Measurements from ENCODE around the gene DMBX1.

The DMBX1 gene

GRCh38 chr1:46483589-46483988 lies 6.0 kb upstream of the DMBX1 start:
- no peak for DNase-seq (ENCODE audit: low spot score)
- no peak for FAIRE-seq

DNA sequence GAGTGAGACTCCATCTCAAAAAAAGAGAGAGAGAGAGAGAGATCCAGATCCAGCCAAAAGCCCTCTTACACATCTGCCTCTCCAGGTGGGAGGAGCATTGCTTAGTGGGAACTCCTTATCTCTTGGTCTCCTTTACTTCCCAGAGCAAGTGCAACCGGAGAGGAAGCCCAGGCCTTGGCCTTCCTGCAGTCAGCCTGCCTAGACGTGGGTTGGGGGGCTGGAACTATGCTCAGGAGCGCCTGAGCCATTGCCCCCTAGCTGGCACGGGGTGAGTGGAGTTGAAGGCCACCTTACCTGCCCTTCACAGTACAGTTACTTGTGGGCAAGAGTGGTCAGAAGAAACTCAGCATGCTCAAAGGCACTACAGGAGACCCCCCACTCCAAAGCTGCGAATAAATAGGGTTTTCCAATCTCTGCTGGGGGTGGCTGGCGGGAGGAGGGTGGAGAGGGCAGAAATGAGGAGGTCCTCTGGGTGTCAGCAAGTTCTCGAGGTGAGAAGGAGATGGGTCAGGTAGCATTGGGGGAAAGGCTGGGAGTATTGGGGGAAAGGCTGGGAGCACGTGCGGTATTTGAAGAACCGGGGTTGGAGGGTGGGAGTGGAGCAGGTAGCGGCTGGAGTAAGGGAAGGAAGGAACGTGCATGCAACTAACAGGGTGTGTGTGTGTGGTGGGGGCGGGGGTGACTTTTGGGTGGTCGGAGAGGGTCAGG lies 4.7 kb upstream of the DMBX1 start:
- no peak for DNase-seq (ENCODE audit: low spot score)
- no peak for FAIRE-seq

DNA sequence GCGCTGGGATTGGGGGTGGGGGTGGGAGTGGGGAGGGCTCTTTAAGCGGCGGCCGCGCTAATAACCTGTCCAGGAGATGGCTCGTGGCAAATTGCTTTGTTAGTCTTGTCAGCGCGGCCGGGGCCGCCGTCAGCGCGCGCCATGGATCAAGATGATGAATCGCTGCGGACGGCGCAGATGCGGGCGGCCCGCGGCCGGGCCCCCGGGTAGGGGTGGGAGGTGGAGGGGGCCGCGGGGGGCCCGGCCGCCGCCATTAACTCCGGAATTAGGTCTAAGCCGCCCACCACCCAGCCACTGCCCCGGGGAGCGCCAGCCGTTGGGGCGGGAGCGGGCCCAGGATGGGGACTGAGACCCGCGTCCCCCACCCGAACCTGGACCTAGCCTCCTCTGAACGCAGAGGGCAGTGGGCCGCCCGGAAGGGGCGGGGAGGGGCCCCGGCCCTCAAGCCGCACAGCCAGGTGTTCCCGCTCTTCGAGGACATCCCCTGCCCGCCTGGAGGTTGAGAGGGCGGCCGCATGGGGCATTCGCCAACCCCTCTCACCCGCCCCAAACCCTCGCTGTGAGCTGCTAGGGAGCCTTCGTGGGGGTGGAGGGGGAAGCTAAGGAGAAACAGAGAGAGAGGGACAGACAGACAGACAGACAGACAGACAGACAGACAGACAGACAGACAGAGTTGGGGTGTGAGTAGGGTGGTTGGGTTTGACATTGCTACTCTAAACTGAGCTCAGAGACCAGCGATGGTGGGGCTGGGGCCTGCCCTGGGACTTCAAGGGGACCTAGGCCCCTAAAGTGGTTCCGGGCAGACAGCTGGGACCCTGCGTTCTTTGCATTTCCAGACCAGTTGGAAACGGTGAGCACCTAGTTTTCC lies 3.8 kb upstream of the DMBX1 start:
- DNase-seq (ENCODE audit: low spot score) (no peak), FAIRE-seq (no peak)

DNA sequence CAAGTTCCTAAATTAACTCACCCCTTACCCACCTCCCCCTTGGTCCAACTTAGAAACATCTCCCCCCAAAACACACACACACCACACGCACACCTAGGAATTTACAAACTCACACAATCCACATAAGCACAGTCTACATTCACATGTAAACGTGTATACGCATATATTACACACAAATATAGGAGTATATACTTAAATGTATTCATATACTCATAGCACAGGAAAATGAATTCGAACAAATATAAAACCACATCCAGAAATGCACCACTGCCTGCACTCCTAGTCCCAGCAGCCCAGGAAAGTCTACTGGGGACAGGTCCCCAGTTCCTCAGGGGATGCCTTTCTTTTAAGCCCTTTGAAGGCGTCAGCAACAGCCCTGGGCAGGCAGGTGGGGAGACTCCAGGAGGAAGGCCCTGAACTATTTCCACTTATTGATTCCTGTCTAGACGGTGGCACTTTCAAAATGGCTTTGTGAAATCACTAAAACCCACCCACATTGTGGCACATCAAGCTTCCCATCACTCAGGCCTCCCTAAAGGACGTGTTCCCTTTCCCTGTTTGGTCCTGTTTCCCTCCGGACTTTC lies 3.1 kb upstream of the DMBX1 start:
- DNase-seq (ENCODE audit: low spot score): no peak
- FAIRE-seq: no peak

DNA sequence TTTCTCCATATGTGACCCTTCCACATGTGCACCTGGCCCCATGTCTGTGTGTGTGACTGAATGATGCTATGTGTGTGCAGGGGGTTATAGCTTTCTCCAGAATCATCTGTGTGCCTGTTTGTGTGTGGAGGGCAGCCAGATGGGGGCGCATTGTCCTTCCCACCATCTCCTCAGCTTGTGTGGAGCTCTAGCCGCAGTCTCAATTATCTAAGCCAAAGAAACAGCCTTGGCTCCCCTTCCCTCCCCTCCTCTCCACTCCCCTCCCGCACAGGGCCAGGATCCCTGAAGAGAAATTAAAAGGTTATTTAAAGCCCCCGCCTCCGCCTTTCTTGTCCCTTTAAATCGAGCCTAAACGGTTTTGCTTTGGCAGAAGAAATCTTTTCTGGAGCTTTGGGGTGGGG lies 1.8 kb upstream of the DMBX1 start:
- no peak for FAIRE-seq
- DNase-seq (ENCODE audit: low spot score): no peak

DNA sequence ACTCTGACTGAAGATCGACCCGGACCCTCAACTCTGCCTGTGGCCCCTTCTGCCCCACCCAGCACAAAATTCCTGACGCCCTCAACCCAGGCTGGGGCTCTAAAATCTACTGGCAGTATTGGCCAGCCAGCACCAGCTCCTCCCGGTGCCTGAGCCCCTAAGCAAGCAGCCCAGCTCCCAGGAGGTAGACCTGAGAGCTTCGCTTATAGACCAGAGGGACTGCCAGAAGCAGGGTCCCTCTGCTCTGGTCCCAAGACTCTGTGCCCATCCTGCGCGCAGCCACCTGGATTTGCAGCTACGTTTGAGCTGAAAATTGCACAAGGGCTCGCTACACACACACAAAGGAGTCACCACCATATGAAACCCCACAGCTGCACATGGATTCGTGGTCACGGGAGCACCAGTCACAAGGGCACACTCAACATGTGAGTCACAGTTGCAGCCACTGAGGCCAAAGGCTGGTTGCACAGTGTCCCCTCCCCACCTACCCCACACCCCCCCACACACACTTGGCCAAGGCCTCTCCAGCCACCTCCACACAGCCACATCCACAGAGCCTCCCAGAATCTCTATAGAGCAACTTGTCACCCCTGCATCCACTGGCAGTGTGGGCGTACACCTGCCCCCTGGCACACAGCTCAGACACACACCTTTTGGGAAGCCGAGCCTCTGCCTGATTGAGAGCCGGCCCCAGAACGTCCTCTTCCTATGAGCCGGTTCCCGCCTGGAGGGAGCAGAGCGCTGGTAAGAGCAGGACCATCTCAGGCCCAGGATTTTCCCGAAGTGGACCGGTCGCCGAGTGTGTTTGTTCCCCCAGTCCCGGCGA lies 1.1 kb upstream of the DMBX1 start:
- no peak for FAIRE-seq
- peak; percentile 33 for DNase-seq (ENCODE audit: low spot score)

- FAIRE-seq (no peak), DNase-seq (ENCODE audit: low spot score) (no peak)
Observed at GRCh38 chr1:46489169-46489637, 433 bp upstream of the DMBX1 start.

GRCh38 chr1:46490406-46490655 lies 695 bp downstream of the DMBX1 start:
- FAIRE-seq (no peak), DNase-seq (ENCODE audit: low spot score) (no peak)

DNA sequence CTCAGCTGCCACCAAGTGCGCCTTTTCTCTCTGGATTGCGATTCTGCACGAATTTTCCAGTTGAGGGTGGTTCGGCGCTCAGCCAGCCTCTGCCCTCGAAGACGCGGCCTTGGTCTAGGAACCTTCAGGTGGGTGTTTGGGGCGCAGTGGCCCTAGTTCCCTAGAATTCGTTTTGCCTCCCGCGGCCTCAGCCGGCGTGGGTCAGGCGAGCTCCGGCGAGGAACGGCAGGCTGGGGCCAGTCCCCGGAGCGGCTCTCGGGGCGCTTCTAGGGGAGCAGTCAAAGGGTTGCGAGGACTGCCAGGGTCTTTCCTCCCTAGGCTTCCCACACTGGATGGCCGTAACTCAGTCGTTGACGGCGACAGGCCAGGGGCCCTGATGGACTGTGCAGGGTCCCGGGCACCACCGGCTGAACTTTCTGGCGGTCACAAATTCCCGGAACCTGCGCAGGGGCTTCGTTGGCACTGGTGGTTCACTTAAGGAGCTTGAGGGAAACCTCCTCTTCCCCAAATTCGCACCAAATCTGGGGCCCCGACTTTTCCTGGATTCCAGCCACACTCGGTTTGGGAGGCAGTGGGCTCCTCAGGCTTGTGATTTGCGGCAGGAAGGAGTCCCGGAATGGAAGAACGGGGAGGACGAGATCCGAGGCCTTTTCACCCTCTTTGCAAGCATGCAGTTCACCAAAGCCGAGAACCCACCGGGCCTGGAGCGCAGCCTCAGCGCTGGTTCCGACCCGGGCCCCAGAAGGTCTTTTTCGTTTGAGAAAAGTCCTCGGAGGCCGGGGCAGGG lies 1.2 kb downstream of the DMBX1 start:
- FAIRE-seq: no peak

GRCh38 chr1:46491443-46492268 lies 2.0 kb downstream of the DMBX1 start:
- FAIRE-seq (no peak), DNase-seq (ENCODE audit: low spot score) (no peak)

More for the DNA sequence above, 1.2 kb downstream of the DMBX1 start:
- DNase-seq (ENCODE audit: low spot score): no peak

DNA sequence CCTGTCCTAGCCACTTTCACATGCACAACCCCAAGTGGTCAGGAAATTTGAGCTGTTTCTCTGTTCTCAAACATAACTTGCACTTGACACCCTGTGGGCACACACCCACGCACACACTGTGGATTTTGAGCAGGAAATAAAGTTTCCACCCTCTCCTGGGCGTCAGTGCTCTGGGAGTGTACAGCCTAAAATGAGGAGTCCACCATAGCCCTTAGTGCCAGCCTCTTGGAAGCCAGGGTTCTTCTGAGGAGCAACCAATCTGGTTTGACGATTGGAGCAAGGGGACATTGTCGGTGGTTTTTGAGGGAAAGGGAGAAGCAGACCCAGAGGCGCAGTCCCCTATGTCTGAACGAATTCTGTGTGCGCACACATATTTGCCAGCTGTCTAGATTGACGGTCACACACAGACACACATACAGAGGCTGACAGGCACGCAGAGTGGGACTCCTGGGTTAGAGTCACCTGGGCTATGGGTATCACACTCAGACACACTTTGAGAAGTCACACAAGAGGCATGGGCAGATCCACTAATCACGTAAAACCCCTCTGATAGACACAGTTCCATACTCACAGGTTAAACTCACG lies 2.7 kb downstream of the DMBX1 start:
- FAIRE-seq (no peak), DNase-seq (ENCODE audit: low spot score) (no peak)

DNA sequence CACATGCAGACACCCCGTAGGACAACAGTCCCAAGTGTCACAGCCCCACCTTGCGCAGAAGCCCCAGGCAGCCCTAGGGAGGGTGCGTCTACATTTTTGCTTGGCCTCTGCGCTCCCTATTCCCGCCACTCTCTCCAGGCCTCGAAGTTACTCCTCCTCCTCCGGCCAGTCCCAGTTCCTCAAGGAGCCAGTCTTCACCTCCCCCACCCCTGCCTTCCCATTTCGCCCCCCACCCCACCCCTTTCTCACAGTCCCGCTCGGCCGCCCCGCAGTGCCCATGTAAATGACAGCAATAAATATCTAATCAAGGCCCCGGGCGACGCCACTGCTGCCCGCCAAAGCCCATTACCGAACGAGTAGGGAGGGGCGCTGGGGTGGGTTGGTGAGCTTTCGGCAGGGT lies 3.2 kb downstream of the DMBX1 start:
- FAIRE-seq (no peak), DNase-seq (ENCODE audit: low spot score) (no peak)

DNA sequence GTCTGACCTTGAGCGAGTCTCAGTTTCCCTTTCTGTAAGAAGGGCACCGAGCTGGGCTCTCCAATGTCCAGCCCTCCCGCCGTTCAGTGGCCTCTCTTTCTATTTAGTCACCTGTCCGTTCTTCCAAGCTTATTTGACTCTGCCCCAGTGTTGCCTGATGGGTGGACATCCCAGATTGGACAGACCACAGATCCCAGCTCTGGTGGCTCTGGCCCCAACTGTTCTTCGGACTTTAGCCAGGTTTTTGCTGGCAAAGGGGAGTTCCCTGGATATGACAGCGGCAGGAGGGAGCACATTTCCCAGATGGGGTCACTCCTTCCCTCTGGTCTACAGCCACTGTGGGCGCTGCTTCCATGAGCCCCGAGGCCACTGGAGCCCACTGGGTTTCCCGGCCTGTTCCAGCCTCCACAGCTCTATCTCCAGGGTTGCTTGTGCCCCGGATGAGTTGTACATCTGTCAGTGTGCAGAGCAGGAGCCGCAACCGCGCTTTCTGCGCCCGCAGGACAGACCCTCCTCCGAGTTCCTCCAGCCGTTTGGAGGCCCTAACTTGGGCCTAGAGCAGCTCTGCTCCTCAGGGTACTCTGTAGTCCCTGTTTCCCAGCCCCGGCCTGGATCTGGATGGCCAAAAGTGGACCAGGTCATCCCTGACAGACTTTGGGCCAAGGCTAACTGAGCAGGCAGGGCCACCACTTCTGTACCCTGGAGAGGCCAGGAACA lies 3.8 kb downstream of the DMBX1 start:
- FAIRE-seq: no peak

DNA sequence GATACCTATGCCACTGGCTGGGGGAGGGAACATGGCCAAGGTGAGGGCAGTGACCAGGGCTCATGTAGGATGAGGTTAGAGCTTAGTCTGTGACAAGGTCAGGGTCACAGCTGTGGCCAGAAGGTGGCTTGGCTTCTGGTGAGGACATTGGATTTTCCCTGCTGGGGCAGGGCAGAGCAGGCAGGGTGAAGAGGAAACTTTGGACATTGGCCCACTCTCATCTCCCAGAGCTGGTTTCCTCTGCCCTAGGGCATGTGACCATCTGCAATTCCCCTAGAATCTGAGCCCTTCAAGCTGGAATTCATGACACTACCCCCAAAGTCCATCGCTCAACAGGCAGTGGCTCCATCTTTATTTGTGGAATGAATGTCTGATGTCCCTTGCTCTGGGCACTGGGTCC lies 5.3 kb downstream of the DMBX1 start:
- no peak for FAIRE-seq

More for the DNA sequence above, 3.8 kb downstream of the DMBX1 start:
- DNase-seq (ENCODE audit: low spot score): no peak

DNA sequence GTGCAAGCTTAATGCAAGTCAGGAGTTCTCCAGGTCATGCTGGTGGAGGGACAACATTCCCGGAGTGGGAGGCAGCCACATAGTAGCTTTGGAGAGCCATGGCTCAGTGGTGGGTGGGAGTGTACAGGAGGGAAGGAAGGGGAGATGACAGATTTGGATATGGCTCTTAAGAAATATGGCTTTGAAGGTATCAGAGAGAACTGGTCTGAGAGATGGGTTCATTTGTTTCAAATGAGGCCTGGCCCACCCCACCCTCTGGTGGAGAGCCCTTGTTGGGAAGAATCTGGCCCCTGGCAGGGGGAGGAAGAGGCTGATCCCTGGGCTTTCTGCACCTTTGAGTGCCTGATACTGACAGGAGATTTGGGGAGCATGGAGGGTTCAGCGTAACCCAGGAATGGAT lies 6.1 kb downstream of the DMBX1 start:
- FAIRE-seq: no peak

More for the DNA sequence above, 5.3 kb downstream of the DMBX1 start:
- no peak for DNase-seq (ENCODE audit: low spot score)

DNA sequence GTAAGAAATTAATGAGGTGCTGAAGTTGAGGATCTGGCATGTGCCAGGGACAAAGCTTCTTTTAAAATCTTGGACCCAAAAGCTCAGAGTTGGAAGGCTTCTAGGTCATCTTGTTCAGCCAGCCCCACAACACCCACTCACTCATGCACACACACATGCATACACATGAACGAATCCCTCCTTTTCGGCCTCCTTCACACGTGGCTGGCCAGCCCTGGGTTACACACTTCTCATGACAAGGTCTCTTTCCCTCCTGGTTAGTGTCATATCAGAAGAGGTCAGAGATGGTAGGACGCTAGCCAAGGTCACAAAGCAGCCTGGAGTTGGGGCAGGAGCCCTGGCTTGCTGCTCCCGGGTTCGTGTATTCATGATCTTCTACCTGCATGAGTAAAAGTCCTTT lies 6.9 kb downstream of the DMBX1 start:
- FAIRE-seq (no peak), DNase-seq (ENCODE audit: low spot score) (no peak)

More for the DNA sequence above, 6.1 kb downstream of the DMBX1 start:
- DNase-seq (ENCODE audit: low spot score): no peak

DNA sequence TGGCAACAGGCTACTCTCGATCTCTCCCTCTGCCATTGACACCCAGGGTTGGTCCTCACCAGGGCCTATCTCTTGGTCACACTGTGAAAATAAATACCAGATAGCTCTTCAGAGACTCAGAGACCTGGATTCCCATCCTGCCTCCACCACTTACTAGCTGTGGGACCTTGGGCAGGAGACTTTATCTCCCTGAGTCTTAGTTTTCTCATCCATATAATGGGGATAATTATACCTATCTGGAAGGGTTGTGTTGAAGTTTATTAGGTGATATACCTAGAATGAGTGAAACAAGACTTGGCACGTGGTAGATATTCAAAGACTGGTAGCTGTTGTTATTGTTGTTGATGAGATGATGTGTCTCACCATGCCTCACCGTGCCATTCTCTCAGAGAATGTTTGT lies 7.4 kb downstream of the DMBX1 start:
- no peak for FAIRE-seq
- DNase-seq (ENCODE audit: low spot score): no peak

GRCh38 chr1:46497665-46498064 lies 8.0 kb downstream of the DMBX1 start:
- DNase-seq (ENCODE audit: low spot score) (no peak), FAIRE-seq (no peak)

GRCh38 chr1:46501528-46501927 lies 11.9 kb downstream of the DMBX1 start:
- DNase-seq (ENCODE audit: low spot score): no peak
- FAIRE-seq: no peak

Data from RCC 7860 (cell line).